Left lung (tissue), 10 donors: ENCODE measurements around the gene DTX2. TPM values are rescaled to one million over a fixed set of nuclear protein-coding genes. Genes with fewer than 3 reads are reported as not detected.
"Not testable (repeated sequence)": the region's sequence is repeated elsewhere in the genome, so short reads cannot be mapped to it uniquely, and the experiment has no call there.

Experiments
- ATAC-seq: fragments of 200-7000 bp; cut with Tn5 transposase; one replicate; pipeline ENCODE4 v1.9.1; 2020; ENCODE audit warnings: moderate library complexity
- DNase-seq, 4 donors: peaks; one replicate each; pipeline ENCODE4 v3.0.0-alpha.2; 2013 to 2020
- H3K27ac ChIP-seq, 2 donors: fragments of 200-600 bp; sonication (generic) in 1 of 2; one replicate each; pipeline versions ENCODE4 v1.5.0 to v1.8.0; 2020 to 2021
- H3K27me3 ChIP-seq, 2 donors: fragments of 200-600 bp; sonication (generic) in 1 of 2; one replicate each; pipeline versions ENCODE4 v1.5.0 to v1.8.0; 2020 to 2021
- H3K36me3 ChIP-seq, 2 donors: fragments of 200-600 bp; sonication (generic) in 1 of 2; one replicate each; pipeline versions ENCODE4 v1.5.0 to v1.8.0; 2020 to 2021
- H3K4me1 ChIP-seq, 2 donors: fragments of 200-600 bp; one replicate each; pipeline ENCODE4 v1.8.0; 2021
- H3K4me3 ChIP-seq, 2 donors: fragments of 200-600 bp; sonication (generic) in 1 of 2; one replicate each; pipeline versions ENCODE4 v1.5.0 to v1.8.0; 2020 to 2021; ENCODE audit warnings: mild to moderate bottlenecking in 1 of 2
- H3K9me3 ChIP-seq, 2 donors: fragments of 200-600 bp; sonication (generic) in 1 of 2; one replicate each; pipeline versions ENCODE4 v1.5.0 to v1.8.0; 2020 to 2021
- intact Hi-C, 2 donors: fragments of 100-400 bp; cut with DNase I; formaldehyde crosslinking; loops; one replicate each; pipeline versions ENCODE4 v1.11.2 to v1.14.2; 2022
- polyA plus RNA-seq, 6 donors: library from polyadenylated mRNA; unstranded; fragments of 120-200 nt; gene quantifications; one replicate each; pipeline ENCODE4 v1.2.1, GENCODE V29; 2013; ENCODE audit not compliant: insufficient read length in 6 of 6
- total RNA-seq, 2 donors: library from RNA; stranded (reverse); fragmentation: NEBNext Ultra II Directional; extraction: Animal tissue kit (Norgen Biotek cat#: 25700); gene quantifications; one replicate each; pipeline ENCODE4 v1.2.1, GENCODE V29; 2021
- TF ChIP-seq, protein P1 (sequence below), 2 donors: fragments of 200-600 bp; sonication (generic) in 1 of 2; IDR thresholded peaks; one replicate each; pipeline versions ENCODE4 v1.5.0 to v1.8.0; 2021; ENCODE audit warnings: antibody characterized with exemption in 2 of 2
- donor health status: DM: no; HTN: yes; CAD: no.
- donor health status: DM: no; HTN: no; CAD: no.

Gene DTX2
- total and polyA plus RNA-seq, 8 donors: 8.3 to 40.9 (median 11.4) TPM

DNA sequence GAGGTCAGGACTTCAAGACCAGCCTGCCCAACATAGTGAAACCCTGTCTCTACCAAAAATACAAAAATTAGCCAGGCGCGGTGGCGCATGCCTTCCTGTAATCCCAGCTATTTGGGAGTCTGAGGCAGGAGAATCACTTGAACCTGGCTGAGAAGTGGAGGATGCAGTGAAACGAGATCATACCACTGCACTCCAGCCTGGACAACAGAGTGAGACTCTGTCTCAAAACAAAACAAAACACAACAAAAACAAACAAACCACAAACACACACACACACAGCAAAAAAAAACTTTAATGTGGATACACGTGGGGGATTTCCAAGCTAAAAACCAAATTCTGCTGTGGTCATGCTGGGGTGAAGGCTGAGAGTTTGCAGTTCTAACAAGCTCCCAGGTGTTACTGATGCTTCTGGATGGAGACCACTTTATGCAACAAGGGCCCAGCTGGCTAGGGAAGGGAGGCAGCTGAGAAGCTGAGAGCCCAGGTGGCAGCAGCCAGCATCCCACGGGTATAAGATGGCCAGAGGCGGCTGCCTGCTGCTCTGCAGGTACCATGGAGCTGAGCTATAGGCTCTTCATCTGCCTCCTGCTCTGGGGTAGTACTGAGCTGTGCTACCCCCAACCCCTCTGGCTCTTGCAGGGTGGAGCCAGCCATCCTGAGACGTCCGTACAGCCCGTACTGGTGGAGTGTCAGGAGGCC, 36.9 kb upstream of the DTX2 start, which contains the start of gene ZP3:
Gene ZP3 (plus strand): TSS at position 538 of the 699 bp plus-strand sequence. CDS start 15 bp downstream, at position 553.
- intact Hi-C loops: no loop called here
- H3K9me3 ChIP-seq: no peaks in the 10 kb centered on the region
- no peak for ATAC-seq

DNA sequence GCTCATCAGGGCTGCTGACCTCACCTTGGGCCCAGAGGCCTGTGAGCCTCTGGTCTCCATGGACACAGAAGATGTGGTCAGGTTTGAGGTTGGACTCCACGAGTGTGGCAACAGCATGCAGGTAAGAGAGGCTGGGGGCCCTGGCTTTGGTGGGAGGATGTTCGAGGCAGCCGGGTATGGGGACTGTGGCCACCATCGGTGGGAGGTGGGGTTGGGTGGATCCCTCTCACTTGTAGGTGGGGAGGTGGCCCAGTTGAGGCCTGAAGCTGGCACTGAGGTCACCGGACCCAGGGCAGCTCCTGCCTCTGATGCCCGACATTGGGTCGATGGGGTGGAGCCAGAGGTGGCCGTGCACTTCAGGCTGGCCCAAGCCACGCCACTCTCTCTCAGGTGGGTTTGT, 36.4 kb upstream of the DTX2 start:
- Histone ChIP-seq H3K4me1 (peaks cover 0 to 9% of the 10 kb centered on the region in 2 donors), H3K4me3 (no peak overlapping the region), H3K27ac (no peak overlapping the region), H3K36me3 (no peaks in the 10 kb centered on the region), H3K27me3 (no peaks in the 10 kb centered on the region), H3K9me3 (no peaks in the 10 kb centered on the region)
- DNase-seq (peak in 1 of 4 donors; percentile 54), ATAC-seq (no peak)
- TF ChIP-seq, protein P1, sequence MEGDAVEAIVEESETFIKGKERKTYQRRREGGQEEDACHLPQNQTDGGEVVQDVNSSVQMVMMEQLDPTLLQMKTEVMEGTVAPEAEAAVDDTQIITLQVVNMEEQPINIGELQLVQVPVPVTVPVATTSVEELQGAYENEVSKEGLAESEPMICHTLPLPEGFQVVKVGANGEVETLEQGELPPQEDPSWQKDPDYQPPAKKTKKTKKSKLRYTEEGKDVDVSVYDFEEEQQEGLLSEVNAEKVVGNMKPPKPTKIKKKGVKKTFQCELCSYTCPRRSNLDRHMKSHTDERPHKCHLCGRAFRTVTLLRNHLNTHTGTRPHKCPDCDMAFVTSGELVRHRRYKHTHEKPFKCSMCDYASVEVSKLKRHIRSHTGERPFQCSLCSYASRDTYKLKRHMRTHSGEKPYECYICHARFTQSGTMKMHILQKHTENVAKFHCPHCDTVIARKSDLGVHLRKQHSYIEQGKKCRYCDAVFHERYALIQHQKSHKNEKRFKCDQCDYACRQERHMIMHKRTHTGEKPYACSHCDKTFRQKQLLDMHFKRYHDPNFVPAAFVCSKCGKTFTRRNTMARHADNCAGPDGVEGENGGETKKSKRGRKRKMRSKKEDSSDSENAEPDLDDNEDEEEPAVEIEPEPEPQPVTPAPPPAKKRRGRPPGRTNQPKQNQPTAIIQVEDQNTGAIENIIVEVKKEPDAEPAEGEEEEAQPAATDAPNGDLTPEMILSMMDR (IDR thresholded peaks at IDR 0.05): no peak
- intact Hi-C loops: no loop called here

More for the DNA sequence above, 36.9 kb upstream of the DTX2 start, which contains the start of gene ZP3:
- TF ChIP-seq, protein P1 (IDR thresholded peaks at IDR 0.05): no peak
- no peak within 1 kb of the TSS for H3K27ac ChIP-seq
- H3K36me3 ChIP-seq: no peaks in the 10 kb centered on the region
- DNase-seq: peak in 1 of 4 donors; percentile 35
- no peak within 1 kb of the TSS for H3K4me3 ChIP-seq
- H3K4me1 ChIP-seq: peaks cover 0 to 9% of the 10 kb centered on the region in 2 donors
- no peaks in the 10 kb centered on the region for H3K27me3 ChIP-seq

DNA sequence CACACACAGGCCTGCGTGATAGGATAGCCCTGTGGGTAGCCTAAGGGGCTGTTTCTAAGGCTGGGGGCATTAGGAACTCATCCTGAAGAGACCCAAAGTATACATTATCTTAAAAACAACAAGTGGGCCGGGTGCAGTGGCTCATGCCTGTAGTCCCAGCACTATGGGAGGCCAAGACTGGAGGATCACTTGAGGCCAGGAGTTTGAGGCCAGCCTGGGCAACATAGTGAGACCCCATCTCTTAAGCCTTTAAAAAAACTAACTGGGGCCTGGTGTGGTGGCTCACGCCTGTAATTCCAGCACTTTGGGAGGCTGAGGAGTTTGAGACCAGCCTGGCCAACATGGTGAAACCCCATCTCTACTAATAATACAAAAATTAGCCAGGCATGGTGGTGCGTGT, 36.0 kb upstream of the DTX2 start:
- H3K4me3 ChIP-seq, H3K27me3 ChIP-seq, H3K27ac ChIP-seq, ATAC-seq, H3K4me1 ChIP-seq, H3K9me3 ChIP-seq, DNase-seq, intact Hi-C loops, H3K36me3 ChIP-seq: not testable (repeated sequence)

DNA sequence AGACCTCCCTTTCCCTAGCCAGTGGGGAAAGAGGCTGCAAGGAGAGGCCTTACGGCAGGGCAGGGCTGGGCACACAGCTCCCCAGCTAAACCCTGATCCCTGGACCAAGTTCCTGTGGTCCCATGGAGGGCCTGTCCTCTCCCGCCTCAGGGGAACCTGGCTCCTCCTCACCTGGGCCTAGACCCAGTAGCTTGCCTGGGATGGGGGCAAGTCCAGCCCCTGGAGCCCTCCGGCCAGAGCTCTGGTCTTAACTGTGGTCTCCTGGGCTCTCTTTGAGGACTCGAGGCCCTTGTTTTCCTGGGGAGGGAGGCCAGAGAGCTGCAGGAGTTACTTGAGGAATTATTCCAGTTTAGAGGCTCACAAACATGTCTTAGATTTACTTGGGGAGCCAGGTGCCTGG, 35.3 kb upstream of the DTX2 start:
- Histone ChIP-seq H3K9me3 (no peaks in the 10 kb centered on the region), H3K27ac (no peak overlapping the region), H3K4me3 (no peak overlapping the region), H3K36me3 (no peaks in the 10 kb centered on the region), H3K27me3 (no peaks in the 10 kb centered on the region), H3K4me1 (peaks cover 0 to 9% of the 10 kb centered on the region in 2 donors)
- intact Hi-C loops: no loop called here
- ATAC-seq (no peak), DNase-seq (peak in 1 of 4 donors; percentile 62)
- TF ChIP-seq, protein P1 (IDR thresholded peaks at IDR 0.05): no peak

DNA sequence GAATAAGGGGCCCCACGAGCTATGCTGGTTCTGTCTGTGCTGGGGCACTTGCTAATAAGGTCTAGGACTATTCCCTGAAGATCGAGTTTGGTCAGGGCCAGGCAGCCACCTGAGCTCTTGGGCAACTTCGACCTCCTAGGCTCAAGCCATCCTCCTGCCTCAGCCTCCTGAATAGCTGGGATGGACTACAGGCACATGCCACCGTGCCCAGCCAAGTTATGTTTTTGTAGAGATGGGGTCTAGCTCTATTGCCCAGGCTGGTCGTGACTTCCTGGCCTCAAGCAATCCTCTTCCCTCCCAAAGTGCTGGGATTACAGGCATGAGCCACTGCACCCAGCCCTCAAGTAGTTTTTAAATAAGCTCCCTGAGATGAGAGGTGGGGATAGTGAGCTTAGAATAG, 33.9 kb upstream of the DTX2 start:
- H3K36me3 ChIP-seq: no peaks in the 10 kb centered on the region
- TF ChIP-seq, protein P1 (IDR thresholded peaks at IDR 0.05): no peak
- no peaks in the 10 kb centered on the region for H3K9me3 ChIP-seq
- no peak overlapping the region for H3K4me3 ChIP-seq
- no peak overlapping the region for H3K27ac ChIP-seq
- ATAC-seq (no peak), DNase-seq (peak in 2 of 4 donors; percentile 11 to 18)
- peaks cover 0 to 9% of the 10 kb centered on the region in 2 donors for H3K4me1 ChIP-seq
- intact Hi-C loops: no loop called here
- no peaks in the 10 kb centered on the region for H3K27me3 ChIP-seq
